ENCODE data around the gene FAM107B.

DNA sequence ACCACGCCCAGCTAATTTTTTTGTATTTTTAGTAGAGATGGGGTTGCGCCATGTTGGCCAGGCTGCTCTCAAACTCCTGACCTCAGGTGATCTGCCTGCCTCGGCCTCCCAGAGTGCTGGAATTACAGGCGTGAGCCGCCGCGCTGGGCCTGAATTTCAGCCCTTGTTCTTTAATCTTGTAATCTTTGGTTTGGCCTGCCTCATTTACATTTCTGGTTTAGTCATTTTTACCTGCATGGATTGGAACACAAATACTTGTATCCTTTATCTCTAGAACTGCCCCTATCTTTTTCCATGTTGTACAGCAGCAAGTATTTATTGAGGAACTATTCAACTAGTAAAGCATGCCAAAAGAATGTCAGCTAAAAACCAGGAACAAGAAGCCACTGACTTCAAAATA is 248.4 kb downstream of the FAM107B start:
- TF ChIP-seq, protein P1, sequence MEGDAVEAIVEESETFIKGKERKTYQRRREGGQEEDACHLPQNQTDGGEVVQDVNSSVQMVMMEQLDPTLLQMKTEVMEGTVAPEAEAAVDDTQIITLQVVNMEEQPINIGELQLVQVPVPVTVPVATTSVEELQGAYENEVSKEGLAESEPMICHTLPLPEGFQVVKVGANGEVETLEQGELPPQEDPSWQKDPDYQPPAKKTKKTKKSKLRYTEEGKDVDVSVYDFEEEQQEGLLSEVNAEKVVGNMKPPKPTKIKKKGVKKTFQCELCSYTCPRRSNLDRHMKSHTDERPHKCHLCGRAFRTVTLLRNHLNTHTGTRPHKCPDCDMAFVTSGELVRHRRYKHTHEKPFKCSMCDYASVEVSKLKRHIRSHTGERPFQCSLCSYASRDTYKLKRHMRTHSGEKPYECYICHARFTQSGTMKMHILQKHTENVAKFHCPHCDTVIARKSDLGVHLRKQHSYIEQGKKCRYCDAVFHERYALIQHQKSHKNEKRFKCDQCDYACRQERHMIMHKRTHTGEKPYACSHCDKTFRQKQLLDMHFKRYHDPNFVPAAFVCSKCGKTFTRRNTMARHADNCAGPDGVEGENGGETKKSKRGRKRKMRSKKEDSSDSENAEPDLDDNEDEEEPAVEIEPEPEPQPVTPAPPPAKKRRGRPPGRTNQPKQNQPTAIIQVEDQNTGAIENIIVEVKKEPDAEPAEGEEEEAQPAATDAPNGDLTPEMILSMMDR (IDR thresholded peaks at IDR 0.05), result no peak
- TF ChIP-seq EZH2 (IDR thresholded peaks at IDR 0.05), result no peak
- no peak for TF ChIP-seq EZH2phosphoT487 (IDR thresholded peaks at IDR 0.05)

Data from neural progenitor cell (in vitro differentiated cells).